Glutamatergic neuron (in vitro differentiated cells): ENCODE data around the gene RASAL2. TPM values are rescaled to one million over a fixed set of nuclear protein-coding genes. Genes with fewer than 3 reads are reported as not detected.

Experiments used
- DNase-seq: peaks from one replicate; pipeline ENCODE4 v3.0.0; 2022
- H3K27ac Mint-ChIP-seq: one replicate; pipeline ENCODE4 v1.8.0; 2020; ENCODE audit warnings: mild to moderate bottlenecking, mixed read lengths, inconsistent platforms; ENCODE audit not compliant: unreplicated experiment
- H3K27me3 Mint-ChIP-seq: one replicate; pipeline ENCODE4 v1.8.0; 2020; ENCODE audit warnings: mild to moderate bottlenecking, moderate library complexity, mixed read lengths, inconsistent platforms; ENCODE audit not compliant: unreplicated experiment
- H3K36me3 Mint-ChIP-seq: one replicate; pipeline ENCODE4 v1.8.0; 2020; ENCODE audit warnings: mild to moderate bottlenecking, mixed read lengths, inconsistent platforms; ENCODE audit not compliant: unreplicated experiment
- H3K4me1 Mint-ChIP-seq: one replicate; pipeline ENCODE4 v1.8.0; 2020; ENCODE audit warnings: mild to moderate bottlenecking, low read depth, mixed read lengths, inconsistent platforms; ENCODE audit not compliant: unreplicated experiment
- H3K4me3 Mint-ChIP-seq: one replicate; pipeline ENCODE4 v1.8.0; 2020; ENCODE audit warnings: mild to moderate bottlenecking, mixed read lengths, inconsistent platforms; ENCODE audit not compliant: unreplicated experiment
- H3K9me3 Mint-ChIP-seq: one replicate; pipeline ENCODE4 v1.8.0; 2020; ENCODE audit warnings: mild to moderate bottlenecking, moderate library complexity, mixed read lengths, inconsistent platforms; ENCODE audit not compliant: unreplicated experiment
- CTCF ChIP-seq: fragments of 200-600 bp; sonication (generic); IDR thresholded peaks from one replicate; pipeline ENCODE4 v1.5.0; 2021; ENCODE audit not compliant: partially characterized antibody, unreplicated experiment
- total RNA-seq: library from RNA; stranded (reverse); fragmentation: NEBNext Ultra II Directional; extraction: Animal tissue kit (Norgen Biotek cat#: 25700); gene quantifications from one replicate; pipeline ENCODE4 v1.2.1, GENCODE V29; 2021; ENCODE audit not compliant: unreplicated experiment

The RASAL2 gene
- total RNA-seq, 1 donor from 2014 or later, result 12.4 TPM

GRCh38 chr1:178470411-178470960, 376.6 kb downstream of the RASAL2 start:
- H3K36me3 Mint-ChIP-seq, result no peaks in the 10 kb centered on the region

GRCh38 chr1:178472531-178472930, 378.6 kb downstream of the RASAL2 start:
- Mint-ChIP-seq H3K36me3 (no peaks in the 10 kb centered on the region), H3K27ac (peak overlapping the region; percentile 3), H3K27me3 (no peaks in the 10 kb centered on the region), H3K9me3 (no peaks in the 10 kb centered on the region), H3K4me1 (peaks cover 7% of the 10 kb centered on the region), H3K4me3 (no peak overlapping the region)
- no peak for TF ChIP-seq CTCF
- DNase-seq, result no peak

More at GRCh38 chr1:178470411-178470960, 376.6 kb downstream of the RASAL2 start:
- Mint-ChIP-seq H3K9me3 (no peaks in the 10 kb centered on the region), H3K27ac (no peak overlapping the region), H3K27me3 (no peaks in the 10 kb centered on the region), H3K4me1 (peaks cover 7% of the 10 kb centered on the region), H3K4me3 (no peak overlapping the region)
- TF ChIP-seq CTCF, result no peak
- no peak for DNase-seq

- H3K27ac Mint-ChIP-seq, result no peak overlapping the region
- TF ChIP-seq CTCF, result no peak
- H3K9me3 Mint-ChIP-seq, result no peaks in the 10 kb centered on the region
- no peaks in the 10 kb centered on the region for H3K27me3 Mint-ChIP-seq
- DNase-seq, result no peak
- peaks cover 6% of the 10 kb centered on the region for H3K4me1 Mint-ChIP-seq
- no peaks in the 10 kb centered on the region for H3K36me3 Mint-ChIP-seq
- no peak overlapping the region for H3K4me3 Mint-ChIP-seq
Observed at GRCh38 chr1:178477373-178477772, 383.5 kb downstream of the RASAL2 start.

GRCh38 chr1:178477841-178478240, 383.9 kb downstream of the RASAL2 start:
- H3K36me3 Mint-ChIP-seq, result no peaks in the 10 kb centered on the region
- H3K4me1 Mint-ChIP-seq, result peaks cover 1% of the 10 kb centered on the region
- TF ChIP-seq CTCF, result no peak
- no peak for DNase-seq
- H3K27ac Mint-ChIP-seq, result no peak overlapping the region
- no peaks in the 10 kb centered on the region for H3K9me3 Mint-ChIP-seq
- no peaks in the 10 kb centered on the region for H3K27me3 Mint-ChIP-seq
- H3K4me3 Mint-ChIP-seq, result no peak overlapping the region

GRCh38 chr1:178483251-178483957, 389.5 kb downstream of the RASAL2 start:
- no peak for TF ChIP-seq CTCF
- DNase-seq, result no peak
- Mint-ChIP-seq H3K36me3 (no peaks in the 10 kb centered on the region), H3K9me3 (peaks cover 2% of the 10 kb centered on the region), H3K27me3 (peaks cover 2% of the 10 kb centered on the region), H3K4me1 (no peaks in the 10 kb centered on the region), H3K4me3 (no peak overlapping the region), H3K27ac (no peak overlapping the region)
